Measurements from ENCODE around the gene TLE6. TPM values are rescaled to one million over a fixed set of nuclear protein-coding genes. Genes with fewer than 3 reads are reported as not detected.
"Not testable (repeated sequence)": the region's sequence is repeated elsewhere in the genome, so short reads cannot be mapped to it uniquely, and the experiment has no call there.

TLE6 gene
- total and polyA plus RNA-seq, 2 experiments from 2014 or later, result 35.4 to 42.8 TPM

DNA sequence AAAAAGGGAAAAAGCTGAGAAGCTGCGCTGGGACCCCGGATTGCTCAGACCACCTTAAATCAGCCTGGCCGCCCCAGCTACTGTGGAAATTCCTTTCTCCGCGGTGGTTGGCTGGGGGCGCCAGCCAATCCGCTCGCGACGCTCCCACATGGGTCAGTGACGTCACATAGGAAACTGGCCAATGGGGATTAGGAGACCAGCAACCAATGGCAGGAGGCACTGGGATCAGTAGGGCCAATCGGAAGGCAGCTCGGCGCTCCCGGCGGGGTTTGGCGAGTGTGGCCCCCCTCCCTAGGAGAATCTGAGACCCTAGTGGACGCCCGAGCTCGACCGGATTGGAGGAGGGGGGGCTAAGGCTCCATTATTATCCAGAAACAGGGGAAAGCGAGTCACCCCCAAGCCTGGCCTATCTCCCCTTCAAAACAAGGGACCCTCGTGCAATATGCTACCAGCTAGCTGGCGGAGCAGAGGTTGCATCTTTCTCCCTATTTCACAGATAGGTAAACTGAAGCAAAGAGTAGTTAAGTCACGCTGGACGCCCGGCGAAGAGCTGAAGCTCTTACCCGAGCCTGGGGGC is 58.3 kb downstream of the TLE6 start:
- H3K27ac ChIP-seq, result peak overlapping the region; percentile 87

DNA sequence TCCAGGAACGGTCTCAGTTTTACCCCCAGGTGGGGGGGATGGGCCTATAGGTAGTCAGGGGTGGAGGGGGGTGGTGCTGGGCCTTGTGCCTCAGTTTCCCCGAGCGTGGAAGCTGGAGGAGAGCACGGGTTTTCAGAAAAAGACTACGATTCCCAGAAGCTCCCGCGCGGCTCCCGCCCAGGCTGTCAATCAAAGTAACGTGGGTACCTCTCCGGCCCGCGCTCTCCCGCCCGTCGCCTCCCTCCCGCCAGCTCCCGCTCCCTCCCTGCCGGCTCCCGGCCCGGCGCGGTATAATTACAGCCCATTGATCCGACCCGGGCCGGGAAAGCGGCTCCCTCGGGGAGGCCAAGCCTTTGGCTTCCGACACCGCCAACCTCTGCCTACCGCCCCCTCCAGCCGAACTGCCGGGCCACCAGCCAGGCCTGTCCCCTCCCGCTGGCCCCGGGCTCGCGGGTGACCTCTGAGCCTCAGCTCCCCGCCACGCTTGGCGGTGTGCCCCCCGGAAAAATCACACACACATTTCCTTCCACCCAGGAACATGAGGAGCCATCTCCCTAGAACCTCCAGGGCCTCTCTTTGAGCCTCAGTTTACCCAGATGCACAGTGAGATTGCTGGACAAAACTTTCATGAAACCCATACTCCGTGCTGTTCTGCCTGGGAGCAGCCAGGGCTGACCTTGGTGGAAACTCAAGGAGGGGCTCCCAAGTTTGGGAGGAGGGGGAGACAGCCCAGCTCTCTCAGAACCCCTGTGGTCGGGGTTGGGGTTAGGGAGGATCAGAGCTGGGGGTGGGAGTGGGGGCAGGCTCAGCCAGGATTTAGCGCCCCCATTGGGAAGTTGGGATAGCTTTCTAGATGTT is 59.0 kb downstream of the TLE6 start:
- Histone ChIP-seq H3K27me3 (no peaks in the 10 kb centered on the region), H3K27ac (peak overlapping the region; percentile 87), H3K4me1 (ENCODE audit: low read depth) (peaks cover 16% of the 10 kb centered on the region), H3K36me3 (no peaks in the 10 kb centered on the region), H3K4me3 (peak overlapping the region; percentile 53), H3K9me3 (ENCODE audit: low read depth) (no peaks in the 10 kb centered on the region)
- TF ChIP-seq, protein P1, sequence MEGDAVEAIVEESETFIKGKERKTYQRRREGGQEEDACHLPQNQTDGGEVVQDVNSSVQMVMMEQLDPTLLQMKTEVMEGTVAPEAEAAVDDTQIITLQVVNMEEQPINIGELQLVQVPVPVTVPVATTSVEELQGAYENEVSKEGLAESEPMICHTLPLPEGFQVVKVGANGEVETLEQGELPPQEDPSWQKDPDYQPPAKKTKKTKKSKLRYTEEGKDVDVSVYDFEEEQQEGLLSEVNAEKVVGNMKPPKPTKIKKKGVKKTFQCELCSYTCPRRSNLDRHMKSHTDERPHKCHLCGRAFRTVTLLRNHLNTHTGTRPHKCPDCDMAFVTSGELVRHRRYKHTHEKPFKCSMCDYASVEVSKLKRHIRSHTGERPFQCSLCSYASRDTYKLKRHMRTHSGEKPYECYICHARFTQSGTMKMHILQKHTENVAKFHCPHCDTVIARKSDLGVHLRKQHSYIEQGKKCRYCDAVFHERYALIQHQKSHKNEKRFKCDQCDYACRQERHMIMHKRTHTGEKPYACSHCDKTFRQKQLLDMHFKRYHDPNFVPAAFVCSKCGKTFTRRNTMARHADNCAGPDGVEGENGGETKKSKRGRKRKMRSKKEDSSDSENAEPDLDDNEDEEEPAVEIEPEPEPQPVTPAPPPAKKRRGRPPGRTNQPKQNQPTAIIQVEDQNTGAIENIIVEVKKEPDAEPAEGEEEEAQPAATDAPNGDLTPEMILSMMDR (IDR thresholded peaks at IDR 0.05; ENCODE audit: low read depth, low read length), result no peak
- peak; percentile 95 to 97 for DNase-seq (ENCODE audit: low read depth in 1 of 2, low spot score in 1 of 2)

More for the DNA sequence above, 58.3 kb downstream of the TLE6 start:
- H3K4me1 ChIP-seq (ENCODE audit: low read depth), result peaks cover 15% of the 10 kb centered on the region
- TF ChIP-seq, protein P1 (IDR thresholded peaks at IDR 0.05; ENCODE audit: low read depth, low read length), result no peak
- no peaks in the 10 kb centered on the region for H3K9me3 ChIP-seq (ENCODE audit: low read depth)
- H3K36me3 ChIP-seq, result no peaks in the 10 kb centered on the region
- peak overlapping the region; percentile 53 for H3K4me3 ChIP-seq
- DNase-seq (ENCODE audit: low read depth in 1 of 2, low spot score in 1 of 2), result peak; percentile 100
- no peaks in the 10 kb centered on the region for H3K27me3 ChIP-seq

DNA sequence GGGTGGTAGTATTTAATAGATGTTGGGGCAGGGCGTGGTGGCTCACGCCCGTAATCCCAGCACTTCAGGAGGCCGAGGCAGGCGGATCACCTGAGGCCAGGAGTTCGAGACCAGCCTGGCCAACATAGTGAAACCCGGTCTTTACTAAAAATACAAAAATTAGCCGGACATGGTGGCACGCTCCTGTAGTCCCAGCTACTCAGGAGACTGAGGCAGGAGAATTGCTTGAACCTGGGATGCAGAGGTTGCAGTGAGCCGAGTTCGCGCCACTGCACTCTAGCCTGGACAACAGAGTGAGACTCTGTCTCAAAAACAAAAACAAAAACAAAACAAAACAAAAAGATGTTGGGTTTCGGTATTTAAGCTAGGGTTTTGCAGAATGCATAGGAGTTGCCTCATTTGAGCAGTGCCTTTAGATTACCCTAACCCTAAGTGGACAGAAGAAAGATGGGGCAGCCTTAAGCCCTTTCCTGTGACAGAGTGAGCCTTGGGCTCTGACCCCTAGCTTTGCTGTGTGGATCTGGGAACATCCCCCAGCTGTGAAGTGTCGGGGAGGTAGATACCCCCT is 59.7 kb downstream of the TLE6 start:
- H3K4me3 ChIP-seq, result peak overlapping the region; percentile 53
- H3K4me1 ChIP-seq (ENCODE audit: low read depth), result peaks cover 23% of the 10 kb centered on the region
- not testable (repeated sequence) for DNase-seq (ENCODE audit: low read depth in 1 of 2, low spot score in 1 of 2); H3K9me3 ChIP-seq (ENCODE audit: low read depth); H3K36me3 ChIP-seq; H3K27me3 ChIP-seq
- peak overlapping the region; percentile 87 for H3K27ac ChIP-seq

DNA sequence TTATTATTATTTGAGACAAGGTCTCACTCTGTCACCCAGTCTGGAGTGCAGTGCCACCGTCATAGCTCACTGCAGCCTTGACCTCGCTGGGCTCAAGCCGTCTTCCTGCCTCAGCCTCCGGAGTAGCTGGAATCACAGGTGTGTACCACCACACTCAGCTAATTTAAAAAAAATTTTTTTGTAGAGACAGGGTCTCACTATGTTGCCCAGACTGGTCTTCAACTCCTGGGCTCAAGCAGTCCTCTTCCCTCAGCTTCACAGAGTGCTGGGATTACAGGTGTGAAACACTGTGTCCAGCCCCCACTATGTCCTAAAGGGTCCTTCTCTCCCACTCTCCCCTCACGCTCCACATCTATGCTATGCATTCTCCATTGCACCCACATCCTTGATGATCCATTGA is 60.9 kb downstream of the TLE6 start:
- peaks cover 27% of the 10 kb centered on the region for H3K4me1 ChIP-seq (ENCODE audit: low read depth)
- no peaks in the 10 kb centered on the region for H3K9me3 ChIP-seq (ENCODE audit: low read depth)
- TF ChIP-seq, protein P1 (IDR thresholded peaks at IDR 0.05; ENCODE audit: low read depth, low read length), result no peak
- H3K27ac ChIP-seq, result no peak overlapping the region
- DNase-seq (ENCODE audit: low read depth in 1 of 2, low spot score in 1 of 2), result no peak
- no peaks in the 10 kb centered on the region for H3K27me3 ChIP-seq
- no peaks in the 10 kb centered on the region for H3K36me3 ChIP-seq
- no peak overlapping the region for H3K4me3 ChIP-seq

DNA sequence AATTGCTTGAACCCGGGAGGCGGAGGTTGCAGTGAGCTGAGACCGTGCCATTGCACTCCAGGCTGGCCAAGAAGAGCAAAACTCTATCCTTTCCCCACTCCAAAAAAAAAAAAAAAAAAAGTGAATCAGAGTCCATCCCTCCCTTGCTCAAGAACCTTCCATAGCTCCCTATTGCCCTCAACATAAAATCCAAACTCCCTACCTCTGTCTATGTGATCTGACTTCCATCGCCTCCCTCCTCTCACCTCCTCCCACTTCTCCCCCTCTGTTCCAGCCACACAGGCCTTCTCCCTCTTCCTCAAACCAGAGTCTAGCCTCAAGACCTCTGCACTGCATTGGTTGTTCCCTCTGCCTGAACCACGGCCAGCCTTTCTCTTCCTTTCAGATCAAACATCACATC is 61.8 kb downstream of the TLE6 start:
- no peak for DNase-seq (ENCODE audit: low read depth in 1 of 2, low spot score in 1 of 2)
- Histone ChIP-seq H3K4me1 (ENCODE audit: low read depth) (peaks cover 23% of the 10 kb centered on the region), H3K9me3 (ENCODE audit: low read depth) (no peaks in the 10 kb centered on the region), H3K27me3 (no peaks in the 10 kb centered on the region), H3K27ac (no peak overlapping the region), H3K36me3 (no peaks in the 10 kb centered on the region), H3K4me3 (no peak overlapping the region)
- TF ChIP-seq, protein P1 (IDR thresholded peaks at IDR 0.05; ENCODE audit: low read depth, low read length), result no peak

DNA sequence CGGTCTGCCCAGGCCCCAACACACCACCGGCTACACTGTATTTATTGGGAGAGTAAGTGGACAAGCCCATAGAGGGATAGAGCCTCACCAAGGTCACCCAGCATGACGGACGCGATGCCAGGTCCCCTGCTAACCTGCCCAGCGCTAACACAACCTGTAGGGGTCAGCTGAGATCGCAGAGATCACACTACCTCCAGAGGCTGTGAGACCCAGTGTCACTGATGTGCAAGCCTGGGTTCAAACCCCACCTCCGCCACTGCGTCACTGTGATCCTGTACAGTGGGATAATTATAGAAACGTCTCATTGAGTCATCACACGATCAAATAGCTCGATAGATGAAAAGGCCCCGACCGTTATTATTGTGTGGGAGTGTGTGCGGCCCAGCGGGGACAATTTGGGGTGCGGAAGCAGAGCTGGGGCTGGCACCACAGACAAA is 62.3 kb downstream of the TLE6 start:
- no peak for DNase-seq (ENCODE audit: low read depth in 1 of 2, low spot score in 1 of 2)
- H3K27me3 ChIP-seq, result no peaks in the 10 kb centered on the region

More for the DNA sequence above, 62.3 kb downstream of the TLE6 start:
- Histone ChIP-seq H3K4me3 (no peak overlapping the region), H3K27ac (no peak overlapping the region), H3K9me3 (ENCODE audit: low read depth) (no peaks in the 10 kb centered on the region), H3K36me3 (no peaks in the 10 kb centered on the region), H3K4me1 (ENCODE audit: low read depth) (peaks cover 18% of the 10 kb centered on the region)
- TF ChIP-seq, protein P1 (IDR thresholded peaks at IDR 0.05; ENCODE audit: low read depth, low read length), result no peak
